ENCODE measurements around the gene HOXC9. TPM values are rescaled to one million over a fixed set of nuclear protein-coding genes. Genes with fewer than 3 reads are reported as not detected.

HOXC9 gene
- total and polyA plus RNA-seq, 12 donors, result not detected

DNA sequence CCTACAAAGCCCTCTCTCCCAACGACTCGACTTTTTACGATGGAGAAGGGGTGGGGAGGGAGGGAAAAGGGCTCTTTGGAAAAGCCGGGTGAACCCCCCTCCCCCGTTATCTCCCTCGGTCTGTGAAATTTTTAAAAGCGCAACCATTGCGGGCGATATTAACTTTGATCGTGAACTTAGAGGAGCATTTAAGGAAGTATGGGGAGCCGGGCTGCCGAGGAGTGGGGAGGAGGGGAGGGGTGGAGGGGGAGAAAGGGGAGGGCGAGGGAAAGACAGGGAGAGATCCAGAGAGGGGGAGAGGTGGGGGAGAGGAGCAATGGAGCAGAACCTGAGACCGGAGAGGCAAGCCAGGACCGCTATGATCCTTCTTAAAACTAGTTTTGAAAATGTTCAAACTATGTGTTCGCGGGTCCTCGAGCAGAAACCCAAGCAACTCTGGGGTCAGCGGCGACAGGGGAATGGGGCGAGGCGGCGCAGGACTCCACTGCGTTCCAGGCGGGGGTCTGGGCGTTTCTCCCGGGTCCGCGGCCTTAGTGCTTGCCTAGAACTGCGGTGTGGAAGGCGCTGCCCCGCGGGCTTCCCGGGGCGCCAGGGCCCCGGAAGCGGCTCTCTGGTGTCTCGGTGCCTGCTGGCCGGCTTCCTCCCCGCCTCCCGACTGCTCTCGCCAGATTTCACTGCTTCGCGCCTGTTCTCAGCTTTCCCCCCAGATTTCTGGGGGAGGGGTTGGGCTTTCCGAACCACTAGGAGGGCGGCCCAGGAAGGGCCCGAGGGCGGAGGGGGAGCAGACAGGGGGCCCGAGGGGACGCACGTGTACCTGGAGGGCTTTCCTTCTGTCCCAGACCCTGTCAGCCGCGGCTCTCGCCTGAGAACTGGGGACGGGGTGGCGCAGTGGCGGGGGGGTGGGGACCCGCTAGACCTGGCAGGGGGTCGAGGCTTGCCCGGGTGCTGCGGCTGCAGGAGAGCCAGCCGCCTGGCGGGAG is 25.6 kb upstream of the HOXC9 start, which contains the start of gene HOTAIR:
TSS of gene HOTAIR (minus strand) at position 871 of the 980 bp plus-strand sequence.
- H3K36me3 ChIP-seq, result no peaks in the 10 kb centered on the region
- H3K4me1 ChIP-seq, result peaks cover 2 to 28% (median 16%) of the 10 kb centered on the region in 9 donors
- DNase-seq (no peak), ATAC-seq (peak in 1 of 8 donors; percentile 26)
- intact Hi-C loops (cut with DNase I), result no loop called here
- H3K9me3 ChIP-seq, result no peaks in the 10 kb centered on the region
- peaks cover 74 to 100% (median 100%) of the 10 kb centered on the region in 7 donors for H3K27me3 ChIP-seq
- peak within 1 kb of the TSS in 8 of 10 donors; percentile 0 to 39 (median 26) for H3K4me3 ChIP-seq
- no peak within 1 kb of the TSS for H3K27ac ChIP-seq
- TF ChIP-seq, protein P1, sequence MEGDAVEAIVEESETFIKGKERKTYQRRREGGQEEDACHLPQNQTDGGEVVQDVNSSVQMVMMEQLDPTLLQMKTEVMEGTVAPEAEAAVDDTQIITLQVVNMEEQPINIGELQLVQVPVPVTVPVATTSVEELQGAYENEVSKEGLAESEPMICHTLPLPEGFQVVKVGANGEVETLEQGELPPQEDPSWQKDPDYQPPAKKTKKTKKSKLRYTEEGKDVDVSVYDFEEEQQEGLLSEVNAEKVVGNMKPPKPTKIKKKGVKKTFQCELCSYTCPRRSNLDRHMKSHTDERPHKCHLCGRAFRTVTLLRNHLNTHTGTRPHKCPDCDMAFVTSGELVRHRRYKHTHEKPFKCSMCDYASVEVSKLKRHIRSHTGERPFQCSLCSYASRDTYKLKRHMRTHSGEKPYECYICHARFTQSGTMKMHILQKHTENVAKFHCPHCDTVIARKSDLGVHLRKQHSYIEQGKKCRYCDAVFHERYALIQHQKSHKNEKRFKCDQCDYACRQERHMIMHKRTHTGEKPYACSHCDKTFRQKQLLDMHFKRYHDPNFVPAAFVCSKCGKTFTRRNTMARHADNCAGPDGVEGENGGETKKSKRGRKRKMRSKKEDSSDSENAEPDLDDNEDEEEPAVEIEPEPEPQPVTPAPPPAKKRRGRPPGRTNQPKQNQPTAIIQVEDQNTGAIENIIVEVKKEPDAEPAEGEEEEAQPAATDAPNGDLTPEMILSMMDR (IDR thresholded peaks at IDR 0.05), result no peak
- 2 to 3% methylated on average over 61 to 63 of the region's 63 CpGs for WGBS, 2 donors

DNA sequence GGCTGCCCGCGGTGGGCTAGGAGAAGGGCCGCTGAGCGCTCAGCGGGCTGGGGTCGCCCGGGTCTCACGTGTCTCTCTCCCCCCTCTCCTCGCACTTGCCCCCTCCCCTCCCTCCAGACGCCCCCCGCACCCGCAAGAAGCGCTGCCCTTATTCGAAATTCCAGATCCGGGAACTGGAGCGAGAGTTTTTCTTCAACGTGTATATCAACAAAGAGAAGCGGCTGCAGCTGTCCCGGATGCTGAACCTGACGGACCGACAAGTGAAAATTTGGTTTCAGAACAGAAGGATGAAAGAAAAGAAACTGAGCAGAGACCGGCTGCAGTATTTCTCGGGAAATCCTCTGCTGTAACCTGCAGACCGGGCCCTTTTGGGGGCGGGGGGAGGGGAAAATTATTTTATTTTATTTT is 24.9 kb upstream of the HOXC9 start:
- WGBS, 2 donors, result 2 to 3% methylated on average over 23 to 25 of the region's 25 CpGs
- peak overlapping the region in 5 of 10 donors; percentile 0 to 37 (median 20) for H3K4me3 ChIP-seq
- no peak overlapping the region for H3K27ac ChIP-seq
- H3K27me3 ChIP-seq, result peaks cover 72 to 100% (median 98%) of the 10 kb centered on the region in 7 donors
- TF ChIP-seq, protein P1 (IDR thresholded peaks at IDR 0.05), result no peak
- H3K4me1 ChIP-seq, result peaks cover 2 to 28% (median 16%) of the 10 kb centered on the region in 9 donors
- ATAC-seq (no peak), DNase-seq (no peak)
- no peaks in the 10 kb centered on the region for H3K36me3 ChIP-seq
- H3K9me3 ChIP-seq, result no peaks in the 10 kb centered on the region
- intact Hi-C loops (cut with DNase I), result no loop called here

DNA sequence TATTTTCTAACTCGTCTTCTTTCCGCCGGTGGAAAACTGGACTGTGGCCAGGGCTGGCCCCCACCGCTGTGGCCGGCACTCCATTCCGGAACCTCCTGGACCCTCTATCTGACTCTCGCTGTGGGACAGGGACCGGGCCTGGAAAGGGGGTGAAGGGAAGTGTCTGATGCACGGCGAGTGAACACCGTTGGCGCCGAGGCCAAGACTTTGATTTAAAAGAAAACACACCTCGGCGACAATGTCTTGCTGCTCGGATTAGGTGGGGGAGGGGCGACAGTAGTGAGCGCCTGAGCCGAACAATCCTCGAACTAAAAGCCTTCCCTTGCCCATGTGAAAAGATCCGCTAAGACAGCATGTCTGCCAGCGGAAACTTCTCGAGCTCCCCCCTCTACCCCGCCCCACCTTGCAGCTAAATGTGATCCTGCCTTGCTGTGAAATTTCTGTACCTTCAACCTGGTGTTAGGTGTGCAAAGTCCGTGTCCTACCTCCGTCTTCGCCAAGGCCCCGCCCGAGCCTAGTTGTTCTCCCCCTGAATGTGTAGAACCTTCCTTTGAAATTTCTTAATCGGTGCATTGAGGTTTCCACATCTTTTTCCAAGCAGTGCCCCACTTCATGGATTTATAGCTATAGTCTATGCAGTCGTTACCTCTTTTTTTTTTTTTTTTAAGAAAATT is 24.3 kb upstream of the HOXC9 start:
- no peaks in the 10 kb centered on the region for H3K9me3 ChIP-seq
- DNase-seq (no peak), ATAC-seq (no peak)
- no peak overlapping the region for H3K27ac ChIP-seq
- intact Hi-C loops (cut with DNase I), result no loop called here
- H3K36me3 ChIP-seq, result no peaks in the 10 kb centered on the region
- peaks cover 69 to 100% (median 98%) of the 10 kb centered on the region in 7 donors for H3K27me3 ChIP-seq
- H3K4me3 ChIP-seq, result no peak overlapping the region
- WGBS, 2 donors, result 6 to 8% methylated on average over 31 of the region's 31 CpGs
- TF ChIP-seq, protein P1 (IDR thresholded peaks at IDR 0.05), result no peak
- H3K4me1 ChIP-seq, result peaks cover 2 to 28% (median 16%) of the 10 kb centered on the region in 9 donors

DNA sequence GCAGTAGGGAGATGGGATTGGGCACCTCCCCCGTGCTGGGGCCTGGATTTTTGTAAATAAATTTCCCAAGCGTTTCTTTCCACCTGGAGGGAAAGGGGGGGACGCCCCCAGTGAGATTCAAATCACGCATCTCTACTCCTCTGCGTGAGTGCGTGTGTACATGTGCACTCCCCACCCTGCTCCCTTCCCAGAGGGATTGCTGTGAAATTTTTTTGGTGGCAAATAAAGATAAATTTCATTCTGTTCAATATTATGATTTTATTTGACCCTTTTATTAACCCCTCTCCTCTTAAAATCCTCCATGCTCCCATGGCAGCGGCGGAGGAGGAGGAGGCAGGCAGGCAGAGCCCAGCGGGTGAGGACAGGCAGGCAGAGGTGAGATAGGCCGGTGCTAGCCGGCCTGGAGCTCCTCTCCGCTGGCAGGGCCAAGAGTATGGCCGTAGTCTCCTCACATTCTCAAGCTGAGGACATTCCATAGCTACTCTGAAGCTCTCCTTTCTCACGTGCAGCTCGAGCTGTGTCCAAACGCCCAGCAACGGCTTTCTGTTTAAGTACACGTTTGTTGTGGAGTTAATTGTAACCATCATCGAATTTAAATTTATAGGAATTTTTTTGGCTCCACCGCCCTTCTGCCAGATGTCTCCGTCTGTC is 23.7 kb upstream of the HOXC9 start:
- WGBS, 2 donors, result 9 to 12% methylated on average over 21 of the region's 21 CpGs
- H3K27me3 ChIP-seq, result peaks cover 67 to 100% (median 98%) of the 10 kb centered on the region in 7 donors
- no peak overlapping the region for H3K4me3 ChIP-seq

More for the DNA sequence above, 23.7 kb upstream of the HOXC9 start:
- intact Hi-C loops (cut with DNase I), result no loop called here
- no peak for ATAC-seq
- no peak for DNase-seq
- Histone ChIP-seq H3K36me3 (no peaks in the 10 kb centered on the region), H3K27ac (no peak overlapping the region), H3K9me3 (no peaks in the 10 kb centered on the region), H3K4me1 (peaks cover 2 to 28% (median 16%) of the 10 kb centered on the region in 9 donors)
- TF ChIP-seq, protein P1 (IDR thresholded peaks at IDR 0.05), result no peak

All from heart right ventricle (tissue), 16 donors.